Memory B cell (primary cell): ENCODE results near the gene SKP2.
A peak's percentile ranks its signal among the peaks of the same experiment; 100 is the strongest.

ENCODE experiments used
- ATAC-seq: fragments of 150-1000 bp; cut with Tn5 transposase; 2 replicates; pipeline ENCODE4 v1.10.0; 2021; ENCODE audit warnings: low read depth, mild to moderate bottlenecking, moderate library complexity
- DNase-seq, 2 donors: peaks; one replicate each; pipeline ENCODE4 v3.0.0; 2022; ENCODE audit warnings: low spot score in 2 of 2
- H3K27ac Mint-ChIP-seq: one replicate; pipeline ENCODE4 v1.8.0; 2022; ENCODE audit warnings: mild to moderate bottlenecking, moderate library complexity, mixed read lengths
- H3K27me3 Mint-ChIP-seq: one replicate; pipeline ENCODE4 v1.8.0; 2022; ENCODE audit warnings: mixed read lengths
- H3K36me3 Mint-ChIP-seq: one replicate; pipeline ENCODE4 v1.8.0; 2022; ENCODE audit warnings: mild to moderate bottlenecking, mixed read lengths
- H3K4me1 Mint-ChIP-seq: one replicate; pipeline ENCODE4 v1.8.0; 2022; ENCODE audit warnings: mixed read lengths
- H3K4me3 Mint-ChIP-seq: one replicate; pipeline ENCODE4 v1.8.0; 2022; ENCODE audit warnings: mild to moderate bottlenecking, moderate library complexity, mixed read lengths
- H3K9me3 Mint-ChIP-seq: one replicate; pipeline ENCODE4 v1.8.0; 2022; ENCODE audit warnings: mixed read lengths

The SKP2 gene

GRCh38 chr5:36230151-36230790 lies 78.4 kb downstream of the SKP2 start:
- Mint-ChIP-seq H3K9me3 (no peaks in the 10 kb centered on the region), H3K27ac (peak overlapping the region; percentile 64), H3K36me3 (peaks cover 5% of the 10 kb centered on the region), H3K4me3 (no peak overlapping the region), H3K4me1 (peaks cover 10% of the 10 kb centered on the region), H3K27me3 (no peaks in the 10 kb centered on the region)
- no peak for ATAC-seq
- no peak for DNase-seq

- DNase-seq (no peak), ATAC-seq (no peak)
- H3K27me3 Mint-ChIP-seq, result no peaks in the 10 kb centered on the region
- H3K9me3 Mint-ChIP-seq, result peaks cover 1% of the 10 kb centered on the region
- peaks cover 18% of the 10 kb centered on the region for H3K4me1 Mint-ChIP-seq
- H3K27ac Mint-ChIP-seq, result no peak overlapping the region
- no peaks in the 10 kb centered on the region for H3K36me3 Mint-ChIP-seq
- H3K4me3 Mint-ChIP-seq, result no peak overlapping the region
These were observed 80.6 kb downstream of the SKP2 start for GRCh38 chr5:36232533-36232932.
